ENCODE data around the gene CD38. TPM values are rescaled to one million over a fixed set of nuclear protein-coding genes. Genes with fewer than 3 reads are reported as not detected.

Gene CD38
- total and polyA plus RNA-seq, 8 donors: 0.99 to 38.4 (median 1.7) TPM

- ATAC-seq (no peak), DNase-seq (no peak)
- Histone ChIP-seq H3K27ac (no peak overlapping the region), H3K36me3 (no peaks in the 10 kb centered on the region), H3K4me3 (no peak overlapping the region), H3K4me1 (no peaks in the 10 kb centered on the region), H3K27me3 (no peaks in the 10 kb centered on the region), H3K9me3 (no peaks in the 10 kb centered on the region)
- intact Hi-C loops (cut with DNase I): no loop called here
- no peak for TF ChIP-seq CTCF (IDR thresholded peaks at IDR 0.05)
These were observed 69.6 kb downstream of the CD38 start for GRCh38 chr4:15847746-15848145.

GRCh38 chr4:15848191-15848842 is 70.2 kb downstream of the CD38 start:
- Histone ChIP-seq H3K4me1 (no peaks in the 10 kb centered on the region), H3K9me3 (no peaks in the 10 kb centered on the region), H3K36me3 (no peaks in the 10 kb centered on the region), H3K27ac (no peak overlapping the region), H3K27me3 (no peaks in the 10 kb centered on the region), H3K4me3 (no peak overlapping the region)
- ATAC-seq: no peak
- no peak for TF ChIP-seq CTCF (IDR thresholded peaks at IDR 0.05)
- no peak for DNase-seq
- intact Hi-C loops (cut with DNase I): no loop called here

- no peak for TF ChIP-seq CTCF (IDR thresholded peaks at IDR 0.05)
- no peaks in the 10 kb centered on the region for H3K4me1 ChIP-seq
- H3K9me3 ChIP-seq: no peaks in the 10 kb centered on the region
- no peak overlapping the region for H3K4me3 ChIP-seq
- ATAC-seq (no peak), DNase-seq (no peak)
- no peaks in the 10 kb centered on the region for H3K27me3 ChIP-seq
- H3K36me3 ChIP-seq: no peaks in the 10 kb centered on the region
- no peak overlapping the region for H3K27ac ChIP-seq
- intact Hi-C loops (cut with DNase I): no loop called here
These were observed 73.8 kb downstream of the CD38 start for GRCh38 chr4:15851969-15852368.

GRCh38 chr4:15852524-15852923 is 74.4 kb downstream of the CD38 start:
- intact Hi-C loops (cut with DNase I): no loop called here
- DNase-seq (no peak), ATAC-seq (no peak)
- H3K36me3 ChIP-seq: no peaks in the 10 kb centered on the region
- no peaks in the 10 kb centered on the region for H3K27me3 ChIP-seq
- H3K4me3 ChIP-seq: no peak overlapping the region
- no peak overlapping the region for H3K27ac ChIP-seq
- H3K4me1 ChIP-seq: no peaks in the 10 kb centered on the region
- no peaks in the 10 kb centered on the region for H3K9me3 ChIP-seq
- no peak for TF ChIP-seq CTCF (IDR thresholded peaks at IDR 0.05)

GRCh38 chr4:15853345-15853744 is 75.2 kb downstream of the CD38 start:
- TF ChIP-seq CTCF (IDR thresholded peaks at IDR 0.05): no peak
- ATAC-seq (no peak), DNase-seq (no peak)
- Histone ChIP-seq H3K4me3 (no peak overlapping the region), H3K36me3 (no peaks in the 10 kb centered on the region), H3K27me3 (no peaks in the 10 kb centered on the region), H3K4me1 (no peaks in the 10 kb centered on the region), H3K9me3 (no peaks in the 10 kb centered on the region), H3K27ac (no peak overlapping the region)
- intact Hi-C loops (cut with DNase I): no loop called here

Data from left lung (tissue), 10 donors.